GM18951 (cell line): ENCODE results near the gene WASHC4.
"Not testable (repeated sequence)": the region's sequence is repeated elsewhere in the genome, so short reads cannot be mapped to it uniquely, and the experiment has no call there.

Experiments used
- POLR2A ChIP-seq: IDR thresholded peaks from 4 replicates; pipeline ENCODE4 v1.6.1; 2011; ENCODE audit warnings: mild to moderate bottlenecking; ENCODE audit not compliant: insufficient read length, insufficient read depth; ENCODE audit errors: extremely low read depth
- in situ Hi-C: fragments of 300-500 bp; cut with MboI; formaldehyde crosslinking; loops from one replicate; pipeline ENCODE4 v1.12.0; 2022; ENCODE audit warnings: low sequenced_read_pairs, mixed read lengths, inconsistent platforms; ENCODE audit not compliant: unreplicated experiment

The WASHC4 gene

GRCh38 chr12:105083551-105084105 lies 23.9 kb upstream of the WASHC4 start:
- in situ Hi-C loops: no loop called here
- peak; percentile 22 for TF ChIP-seq POLR2A

- in situ Hi-C loops: no loop called here
These were observed 23.0 kb upstream of the WASHC4 start, which contains the start of gene ALDH1L2 for GRCh38 chr12:105084251-105085250. Gene ALDH1L2, minus strand, starts transcription at chr12:105084458. Its CDS starts 22 bp downstream, at chr12:105084436.

DNA sequence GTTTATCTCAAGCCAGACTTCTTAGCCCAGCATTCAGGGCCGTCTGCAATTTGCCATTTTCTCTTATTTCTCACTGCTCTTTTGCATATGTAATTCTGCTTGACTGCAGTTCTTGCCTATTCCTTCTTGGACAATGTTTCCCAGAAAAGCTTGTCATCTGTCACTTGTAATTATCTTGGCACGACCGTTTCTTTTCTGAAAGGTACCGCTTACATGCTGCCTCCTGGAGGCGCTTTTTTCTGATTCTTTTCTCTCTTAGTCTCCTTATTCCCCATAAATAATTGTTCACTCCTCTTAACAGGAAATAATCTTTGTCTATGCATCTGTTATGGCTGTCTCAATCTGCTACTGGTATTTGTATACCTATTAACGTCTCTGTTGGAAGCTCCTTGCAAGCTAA lies 22.0 kb upstream of the WASHC4 start:
- in situ Hi-C loops: no loop called here
- TF ChIP-seq POLR2A: no peak

More at GRCh38 chr12:105084251-105085250, 23.0 kb upstream of the WASHC4 start, which contains the start of gene ALDH1L2:
- TF ChIP-seq POLR2A: peak; percentile 68

DNA sequence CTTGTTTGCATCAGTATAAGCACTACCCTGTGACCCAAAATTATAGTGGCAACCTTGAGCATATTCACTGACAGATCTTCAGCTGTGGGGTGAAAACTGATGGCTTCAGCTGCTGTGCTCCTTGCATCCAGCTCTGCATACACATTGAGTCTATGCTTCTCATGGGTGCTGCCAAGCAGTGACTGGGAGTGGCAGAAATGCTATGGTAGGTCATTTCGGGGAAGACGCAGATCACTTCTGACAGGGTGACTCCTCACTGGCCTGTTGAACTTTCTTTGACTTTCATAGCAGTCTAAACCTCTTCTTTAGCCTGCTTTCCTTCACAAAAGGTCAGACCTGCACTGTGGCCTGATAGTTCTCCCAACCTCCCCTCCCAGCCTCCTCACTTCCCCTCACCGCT lies 17.7 kb upstream of the WASHC4 start:
- no peak for TF ChIP-seq POLR2A

GRCh38 chr12:105090361-105090760 lies 17.2 kb upstream of the WASHC4 start:
- no peak for TF ChIP-seq POLR2A
- in situ Hi-C loops: no loop called here

More for the DNA sequence above, 17.7 kb upstream of the WASHC4 start:
- in situ Hi-C loops: no loop called here

DNA sequence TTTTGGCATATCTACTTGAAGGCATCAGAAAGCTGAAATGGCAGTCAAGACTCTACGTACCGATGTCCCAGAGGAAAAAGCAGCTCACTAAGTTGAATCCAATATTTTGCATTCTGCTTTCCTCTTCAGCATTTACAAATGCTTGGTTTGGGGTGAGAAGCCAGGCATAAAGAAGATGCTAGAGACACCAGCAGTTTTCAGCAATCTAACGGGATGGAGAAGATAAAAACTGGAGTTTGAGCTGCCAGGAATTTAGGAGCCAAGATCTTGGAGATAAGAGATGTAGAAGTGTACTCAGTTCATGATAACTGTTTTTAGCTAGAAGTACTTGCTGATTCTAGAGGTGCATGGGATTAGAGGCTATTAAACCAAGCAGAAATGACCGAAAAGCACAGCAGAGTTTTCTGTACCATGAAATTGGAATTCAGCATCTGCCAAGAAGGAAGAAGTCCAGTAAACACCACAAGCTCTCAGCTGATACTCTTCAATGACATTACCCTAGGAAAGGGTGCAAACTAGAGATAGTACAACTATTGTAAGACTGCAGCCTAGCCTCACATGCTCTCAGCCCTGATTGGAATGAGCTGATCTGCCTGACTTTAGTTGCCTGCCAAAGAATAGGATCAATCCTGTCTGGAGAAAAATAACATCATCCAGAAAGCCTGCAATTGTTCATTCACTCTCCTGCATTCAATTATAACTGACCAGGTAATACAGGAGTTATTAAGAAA lies 15.9 kb upstream of the WASHC4 start:
- in situ Hi-C loops: no loop called here
- no peak for TF ChIP-seq POLR2A

DNA sequence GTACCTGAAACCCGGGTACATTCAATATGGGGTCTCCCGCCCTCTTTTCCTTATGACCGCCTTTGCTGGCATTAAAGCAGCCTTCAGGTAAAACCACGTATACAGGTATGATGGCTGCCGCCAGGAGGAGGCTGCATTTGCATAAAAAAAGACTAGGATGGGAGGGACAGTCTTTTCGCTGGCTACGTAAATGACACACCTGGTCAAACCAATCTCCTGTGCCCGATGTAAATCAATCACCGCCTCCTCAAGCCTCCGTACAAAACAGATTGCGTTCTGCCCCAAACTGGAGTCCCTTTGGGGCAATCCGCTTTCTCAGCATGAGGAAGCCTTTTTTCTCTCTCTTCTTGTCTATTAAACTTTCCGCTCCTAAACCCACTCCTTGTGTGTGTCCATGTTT lies 15.2 kb upstream of the WASHC4 start:
- TF ChIP-seq POLR2A: no peak
- in situ Hi-C loops: no loop called here

- in situ Hi-C loops: not testable (repeated sequence)
These were observed 12.2 kb upstream of the WASHC4 start for GRCh38 chr12:105095338-105095737.

- no peak for TF ChIP-seq POLR2A
- in situ Hi-C loops: no loop called here
These were observed 8.2 kb upstream of the WASHC4 start for GRCh38 chr12:105099356-105099755.

DNA sequence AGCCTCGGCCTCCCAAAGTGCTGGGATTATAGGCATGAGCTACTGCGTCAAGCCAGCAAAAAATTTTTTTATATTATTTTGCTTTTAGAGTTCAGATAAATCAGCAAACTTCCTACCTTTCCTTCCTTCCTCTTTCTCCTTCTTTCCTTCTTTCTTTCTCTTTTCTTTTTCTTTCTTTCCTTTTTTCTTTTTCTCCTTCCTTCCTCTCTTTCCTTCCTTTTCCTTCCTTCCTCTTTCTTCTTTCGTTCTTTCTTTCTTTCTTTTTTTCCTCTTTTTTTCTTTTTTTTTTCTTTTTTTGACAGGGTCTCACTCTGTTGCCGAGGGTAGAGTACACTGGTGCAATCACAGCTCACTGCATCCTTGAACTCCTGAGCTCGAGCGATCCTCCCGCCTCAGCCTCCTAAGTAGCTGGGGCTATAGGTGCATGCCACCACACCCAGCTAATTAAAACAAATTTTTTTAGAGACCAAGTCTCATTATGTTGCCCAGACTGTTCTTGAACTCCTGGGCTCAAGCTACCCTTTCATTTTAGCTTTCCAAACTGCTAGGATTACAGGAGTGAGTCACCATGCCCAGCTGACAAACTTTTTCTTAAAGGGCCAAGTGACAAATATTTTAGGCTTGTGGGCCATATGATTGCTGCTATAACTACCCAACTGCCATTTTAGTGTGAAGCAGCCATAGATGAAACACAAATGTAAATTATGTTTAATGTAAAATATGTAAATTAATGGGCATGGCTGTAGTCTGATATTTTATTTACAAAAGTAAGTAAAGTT lies 7.1 kb upstream of the WASHC4 start:
- no peak for TF ChIP-seq POLR2A
- in situ Hi-C loops: no loop called here

DNA sequence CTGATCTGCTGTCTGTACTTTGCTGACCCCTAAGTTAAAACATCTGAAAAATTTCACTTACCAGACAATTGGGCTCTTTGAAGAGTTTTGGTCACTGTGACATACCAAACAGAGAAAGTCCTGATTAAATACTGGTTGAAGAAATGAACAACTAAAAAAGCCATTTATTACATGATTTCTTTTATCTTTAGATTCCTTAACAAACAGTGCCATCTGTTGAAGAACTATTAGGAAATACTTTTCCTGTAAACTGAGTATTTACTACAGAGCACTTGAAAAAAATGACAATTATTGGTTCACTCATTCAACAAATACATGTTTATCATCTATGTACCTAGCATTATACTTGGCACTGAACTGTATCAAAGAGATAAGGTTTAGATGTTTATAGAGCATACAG lies 6.5 kb upstream of the WASHC4 start:
- in situ Hi-C loops: no loop called here

GRCh38 chr12:105102673-105103072 lies 4.9 kb upstream of the WASHC4 start:
- TF ChIP-seq POLR2A: no peak
- in situ Hi-C loops: no loop called here

More for the DNA sequence above, 6.5 kb upstream of the WASHC4 start:
- no peak for TF ChIP-seq POLR2A
